Spleen (tissue), 7 donors: ENCODE measurements around the gene TMEM116.

Experiments used
- POLR2A ChIP-seq, 3 donors: fragments of 450-650 bp; IDR thresholded peaks; one replicate each; pipeline ENCODE4 v1.5.1; 2017; ENCODE audit warnings: antibody characterized with exemption in 3 of 3, mild to moderate bottlenecking in 1 of 3
- POLR2AphosphoS5 ChIP-seq, 3 donors: sonication (generic); formaldehyde crosslinking; IDR thresholded peaks; one replicate each; pipeline ENCODE4 v1.5.1; 2017; ENCODE audit warnings: antibody characterized with exemption in 3 of 3
- TF ChIP-seq, protein P1 (sequence below), 11 experiments: fragments of 200-600 bp in 7 of 11; fragments of 450-650 bp in 4 of 11; sonication (generic) in 4 of 11; IDR thresholded peaks in 8 of 11; conservative IDR thresholded peaks in 3 of 11; 1 replicate in 7 of 11; 2 replicates in 4 of 11; pipeline versions ENCODE4 v1.4.0 to v1.8.0; 2016 to 2021; ENCODE audit warnings: antibody characterized with exemption in 11 of 11, inconsistent platforms in 4 of 11, mild to moderate bottlenecking in 1 of 11
- donor health status: DM: no; HTN: no; CAD: no; lungs with moderate emphysema.
- donor health status: DM: no; HTN: no; CAD: no.
- donor health status: DM: no; HTN: no; CAD: no.

DNA sequence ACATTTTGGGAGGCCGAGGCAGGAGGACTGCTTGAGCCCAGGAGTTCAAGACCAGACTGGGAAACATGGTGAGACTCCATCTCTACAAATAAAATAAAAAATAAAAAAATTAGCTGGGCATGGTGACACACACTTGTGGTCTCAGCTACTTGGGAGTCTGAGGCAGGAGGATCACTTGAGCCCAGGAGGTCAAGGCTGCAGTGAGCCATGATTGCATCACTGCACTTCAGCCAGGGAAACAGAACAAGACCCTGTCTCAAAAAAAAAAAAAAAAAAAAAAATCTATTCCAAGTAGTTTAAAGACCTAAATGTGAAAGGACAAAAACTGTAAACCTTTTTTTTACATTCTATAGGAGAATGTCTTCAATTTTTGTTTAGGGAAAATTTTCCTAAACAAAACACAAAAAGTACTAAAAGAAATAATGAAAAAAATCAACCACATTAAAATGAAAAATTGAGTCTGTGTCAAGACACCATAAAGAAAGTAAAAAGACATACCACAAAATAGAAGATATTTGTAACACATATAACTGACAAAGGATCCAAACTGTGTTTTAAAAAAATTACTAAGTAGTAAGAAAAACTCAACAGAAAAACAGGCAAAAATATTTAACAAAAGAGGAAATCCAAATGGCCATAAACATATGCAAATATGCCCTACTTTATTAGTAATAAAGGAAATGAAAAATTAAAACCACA, 17.0 kb downstream of the TMEM116 start:
- TF ChIP-seq, protein P1, sequence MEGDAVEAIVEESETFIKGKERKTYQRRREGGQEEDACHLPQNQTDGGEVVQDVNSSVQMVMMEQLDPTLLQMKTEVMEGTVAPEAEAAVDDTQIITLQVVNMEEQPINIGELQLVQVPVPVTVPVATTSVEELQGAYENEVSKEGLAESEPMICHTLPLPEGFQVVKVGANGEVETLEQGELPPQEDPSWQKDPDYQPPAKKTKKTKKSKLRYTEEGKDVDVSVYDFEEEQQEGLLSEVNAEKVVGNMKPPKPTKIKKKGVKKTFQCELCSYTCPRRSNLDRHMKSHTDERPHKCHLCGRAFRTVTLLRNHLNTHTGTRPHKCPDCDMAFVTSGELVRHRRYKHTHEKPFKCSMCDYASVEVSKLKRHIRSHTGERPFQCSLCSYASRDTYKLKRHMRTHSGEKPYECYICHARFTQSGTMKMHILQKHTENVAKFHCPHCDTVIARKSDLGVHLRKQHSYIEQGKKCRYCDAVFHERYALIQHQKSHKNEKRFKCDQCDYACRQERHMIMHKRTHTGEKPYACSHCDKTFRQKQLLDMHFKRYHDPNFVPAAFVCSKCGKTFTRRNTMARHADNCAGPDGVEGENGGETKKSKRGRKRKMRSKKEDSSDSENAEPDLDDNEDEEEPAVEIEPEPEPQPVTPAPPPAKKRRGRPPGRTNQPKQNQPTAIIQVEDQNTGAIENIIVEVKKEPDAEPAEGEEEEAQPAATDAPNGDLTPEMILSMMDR (IDR thresholded peaks at IDR 0.05 in 8 of 11, conservative IDR thresholded peaks at IDR 0.05 in 3 of 11): no peak
- no peak for TF ChIP-seq POLR2AphosphoS5 (IDR thresholded peaks at IDR 0.05)
- TF ChIP-seq POLR2A (IDR thresholded peaks at IDR 0.05): no peak
